H1 (cell line): ENCODE measurements around the gene LAMA4. TPM values are rescaled to one million over a fixed set of nuclear protein-coding genes. Genes with fewer than 3 reads are reported as not detected.

Experiments used
- CTCF ChIA-PET: fragments of 300-600 bp; sonication (Branson Sonifier 250); formaldehyde crosslinking; loops from one replicate; lab custom pipeline; 2021; ENCODE audit not compliant: partially characterized antibody; lab: Charles Lee
- POLR2A ChIA-PET: fragments of 300-600 bp; sonication (Branson Sonifier 250); formaldehyde crosslinking; loops from one replicate; lab custom pipeline; 2021; ENCODE audit warnings: inconsistent platforms; ENCODE audit not compliant: partially characterized antibody; lab: Charles Lee
- DNase-seq, 2 experiments: peaks; one replicate each; pipeline versions ENCODE4 v3.0.0 to v3.0.0-alpha.2; 2010 to 2022; ENCODE audit warnings: low spot score in 2 of 2, low read depth in 1 of 2, mixed read lengths in 1 of 2
- FAIRE-seq: peaks from 2 replicates; lab custom pipeline; 2011; peaks lifted over from hg19 to GRCh38; lab: Jason Lieb, UNC
- H2AFZ ChIP-seq: 2 replicates; pipeline ENCODE4 v1.8.1; 2012; ENCODE audit warnings: low read length, inconsistent platforms
- H2AK5ac ChIP-seq: 2 replicates; pipeline ENCODE4 v1.6.1; 2013; ENCODE audit warnings: low read depth, low read length
- H2BK120ac ChIP-seq: replicated peaks from 2 replicates; pipeline ENCODE3; 2013; ENCODE audit warnings: low read depth, low read length, inconsistent platforms
- H2BK12ac ChIP-seq: 2 replicates; pipeline ENCODE4 v1.6.1; 2013; ENCODE audit warnings: low read depth, low read length
- H2BK15ac ChIP-seq: 2 replicates; pipeline ENCODE4 v1.6.1; 2013; ENCODE audit warnings: low read length
- H2BK20ac ChIP-seq: 2 replicates; pipeline ENCODE4 v1.6.1; 2013; ENCODE audit warnings: low read length
- H2BK5ac ChIP-seq: 2 replicates; pipeline ENCODE4 v1.6.1; 2013; ENCODE audit warnings: low read depth, low read length
- H3K14ac ChIP-seq: 2 replicates; pipeline ENCODE4 v1.6.1; 2013; ENCODE audit warnings: inconsistent platforms; ENCODE audit not compliant: insufficient read length
- H3K18ac ChIP-seq: 2 replicates; pipeline ENCODE4 v1.6.1; 2013; ENCODE audit warnings: low read length; ENCODE audit errors: extremely low read depth
- H3K23ac ChIP-seq: 2 replicates; pipeline ENCODE4 v1.6.1; 2013; ENCODE audit warnings: inconsistent platforms; ENCODE audit not compliant: insufficient read length
- H3K23me2 ChIP-seq: 2 replicates; pipeline ENCODE4 v1.6.1; 2013; ENCODE audit warnings: low read depth, low read length
- H3K27ac ChIP-seq: 2 replicates; pipeline ENCODE4 v1.6.1; 2011; ENCODE audit warnings: low read depth, low read length, inconsistent platforms
- H3K27me3 ChIP-seq, 4 experiments: replicated peaks in 1 of 4; 1 replicate in 1 of 4; 2 replicates in 3 of 4; pipeline versions ENCODE4 v1.6.1 to v1.8.1; 2011 to 2013; ENCODE audit warnings: low read length in 3 of 4, mild to moderate bottlenecking in 3 of 4, inconsistent platforms in 2 of 4, mixed read lengths in 2 of 4, moderate library complexity in 1 of 4; ENCODE audit not compliant: control insufficient read depth in 3 of 4, insufficient read depth in 3 of 4; ENCODE audit errors: extremely low read depth in 1 of 4
- H3K36me3 ChIP-seq, 4 experiments: 2 replicates each; pipeline versions ENCODE4 v1.6.1 to v1.8.1; 2011 to 2013; ENCODE audit warnings: mild to moderate bottlenecking in 4 of 4, low read length in 3 of 4, moderate library complexity in 2 of 4, control low read depth in 1 of 4, inconsistent platforms in 1 of 4; ENCODE audit not compliant: insufficient read depth in 4 of 4, control insufficient read depth in 2 of 4
- H3K4ac ChIP-seq: replicated peaks from 2 replicates; pipeline ENCODE3; 2013; ENCODE audit warnings: low read length, low read depth, mixed read lengths, inconsistent platforms; ENCODE audit not compliant: insufficient read length
- H3K4me1 ChIP-seq, 4 experiments: replicated peaks in 1 of 4; 1 replicate in 1 of 4; 2 replicates in 3 of 4; pipeline versions ENCODE4 v1.6.1 to v1.8.1; 2011 to 2013; ENCODE audit warnings: low read length in 3 of 4, inconsistent platforms in 2 of 4, mixed read lengths in 1 of 4; ENCODE audit not compliant: insufficient read depth in 4 of 4, control insufficient read depth in 3 of 4
- H3K4me2 ChIP-seq, 2 experiments: 2 replicates each; pipeline versions ENCODE4 v1.6.1 to v1.8.1; 2011 to 2013; ENCODE audit warnings: low read depth in 2 of 2, low read length in 2 of 2, control low read depth in 1 of 2, inconsistent platforms in 1 of 2, mild to moderate bottlenecking in 1 of 2; ENCODE audit not compliant: insufficient read depth in 1 of 2
- H3K4me3 ChIP-seq, 4 experiments: fragments of 200-600, 300-600 bp in 1 of 4; sonication (generic), shearing (Covaris generic), sonication (Bioruptor Twin) in 1 of 4; 2 replicates each; pipeline versions ENCODE4 v1.5.1 to v1.8.1; 2011 to 2016; ENCODE audit warnings: low read length in 4 of 4, low read depth in 3 of 4, control low read depth in 2 of 4, inconsistent platforms in 2 of 4, mild to moderate bottlenecking in 2 of 4, mixed read lengths in 1 of 4, moderate library complexity in 1 of 4; ENCODE audit not compliant: insufficient read depth in 2 of 4; ENCODE audit errors: extremely low read depth in 1 of 4
- H3K56ac ChIP-seq: replicated peaks from 2 replicates; pipeline ENCODE3; 2013; ENCODE audit warnings: low read depth, mild to moderate bottlenecking, mixed read lengths, low read length, inconsistent platforms; ENCODE audit not compliant: insufficient read length
- H3K79me1 ChIP-seq: 2 replicates; pipeline ENCODE4 v1.6.1; 2013; ENCODE audit warnings: low read depth, low read length, control low read depth
- H3K79me2 ChIP-seq, 2 experiments: 2 replicates each; pipeline versions ENCODE4 v1.6.1 to v1.8.1; 2012 to 2013; ENCODE audit warnings: low read length in 2 of 2, mild to moderate bottlenecking in 2 of 2, inconsistent platforms in 1 of 2; ENCODE audit not compliant: insufficient read depth in 2 of 2, control insufficient read depth in 1 of 2
- H3K9ac ChIP-seq, 4 experiments: replicated peaks in 1 of 4; 1 replicate in 1 of 4; 2 replicates in 3 of 4; pipeline versions ENCODE4 v1.6.1 to v1.8.1; 2011 to 2013; ENCODE audit warnings: low read depth in 3 of 4, low read length in 3 of 4, control low read depth in 2 of 4, mild to moderate bottlenecking in 2 of 4, moderate library complexity in 2 of 4, inconsistent platforms in 1 of 4; ENCODE audit errors: extremely low read depth in 1 of 4
- H3K9me3 ChIP-seq, 2 experiments: 2 replicates each; pipeline versions ENCODE4 v1.6.1 to v1.8.1; 2012 to 2013; ENCODE audit warnings: mild to moderate bottlenecking in 2 of 2, moderate library complexity in 2 of 2, control low read depth in 1 of 2, inconsistent platforms in 1 of 2, low read depth in 1 of 2, low read length in 1 of 2, mixed read lengths in 1 of 2; ENCODE audit not compliant: insufficient read depth in 2 of 2
- H4K20me1 ChIP-seq, 2 experiments: replicated peaks in 1 of 2; 2 replicates each; pipeline versions ENCODE3 to v1.8.1; 2011 to 2013; ENCODE audit warnings: inconsistent platforms in 2 of 2, low read length in 2 of 2, mild to moderate bottlenecking in 1 of 2; ENCODE audit not compliant: insufficient read depth in 2 of 2, control insufficient read depth in 1 of 2
- H4K5ac ChIP-seq: 2 replicates; pipeline ENCODE4 v1.6.1; 2013; ENCODE audit warnings: low read length, low read depth, mixed read lengths, inconsistent platforms; ENCODE audit not compliant: insufficient read length
- H4K8ac ChIP-seq: 2 replicates; pipeline ENCODE4 v1.8.0; 2013; ENCODE audit warnings: mild to moderate bottlenecking, moderate library complexity, low read length, inconsistent platforms; ENCODE audit not compliant: insufficient read depth; ENCODE audit errors: extremely low read depth
- H4K91ac ChIP-seq: replicated peaks from 2 replicates; pipeline ENCODE3; 2013; ENCODE audit warnings: low read length, mixed read lengths, inconsistent platforms; ENCODE audit not compliant: insufficient read length
- FOSL1 ChIP-seq: IDR thresholded peaks from 2 replicates; pipeline ENCODE4 v1.6.1; 2011; ENCODE audit warnings: mild to moderate bottlenecking, low read depth, low read length, moderate library complexity; ENCODE audit not compliant: insufficient read depth
- JUN ChIP-seq: IDR thresholded peaks from 2 replicates; pipeline ENCODE4 v1.6.1; 2011; ENCODE audit warnings: low read depth, mild to moderate bottlenecking, improper control_type of control experiment, low read length
- NRF1 ChIP-seq: IDR thresholded peaks from 2 replicates; pipeline ENCODE4 v1.6.1; 2011; ENCODE audit warnings: mild to moderate bottlenecking, low read depth, low read length, improper control_type of control experiment
- PHF8 ChIP-seq: fragments of 200-600 bp; sonication (generic); conservative IDR thresholded peaks from 2 replicates; pipeline ENCODE4 v1.7.1; 2012; ENCODE audit warnings: low read depth, mild to moderate bottlenecking, inconsistent platforms, low read length, moderate library complexity
- TAF1 ChIP-seq: IDR thresholded peaks from 2 replicates; pipeline ENCODE4 v1.6.1; 2011; ENCODE audit warnings: mild to moderate bottlenecking, low read depth, low read length
- TAF7 ChIP-seq: optimal IDR thresholded peaks from 2 replicates; pipeline ENCODE3; 2011; ENCODE audit warnings: low read depth, mild to moderate bottlenecking, inconsistent platforms, low read length, moderate library complexity, borderline replicate concordance
- ZNF274 ChIP-seq: IDR thresholded peaks from 2 replicates; pipeline ENCODE4 v1.7.0; 2012; ENCODE audit warnings: low read length, borderline replicate concordance; ENCODE audit errors: extremely low read depth
- WGBS, 2 experiments: shearing (Covaris generic) in 1 of 2; methylation state at CpG; one replicate each; pipeline versions ENCODE4 v1.1.6 to v1.1.7; 2013 to 2015; ENCODE audit warnings: low lambda C conversion rate in 2 of 2, mixed read lengths in 2 of 2, inconsistent platforms in 1 of 2, low coverage in 1 of 2, missing lambda C conversion rate in 1 of 2; ENCODE audit not compliant: insufficient replicate concordance in 2 of 2, insufficient coverage in 1 of 2, insufficient read length in 1 of 2; ENCODE audit errors: extremely low coverage in 1 of 2, missing lambda C conversion rate in 1 of 2; 5-methylcytosine and 5-hydroxymethylcytosine counted together
- polyA plus RNA-seq, 7 experiments: library from polyadenylated mRNA; depleted of rRNA in 3 of 7; stranded (reverse) in 5 of 7; unstranded in 2 of 7; fragments of >200 nt in 5 of 7; fragments of 200-250 nt in 2 of 7; gene quantifications; 1 replicate in 5 of 7; 2 replicates in 1 of 7; 4 replicates in 1 of 7; pipeline versions ENCODE4 v1.2.1 to v1.2.3, GENCODE V29; 2011 to 2013; ENCODE audit warnings: missing spikeins in 2 of 7, mixed read lengths in 2 of 7
- total RNA-seq: library from RNA; stranded (reverse); fragmentation: NEBNext Ultra II Directional; extraction: Animal tissue kit (Norgen Biotek cat#: 25700); gene quantifications from 2 replicates; pipeline ENCODE4 v1.2.1, GENCODE V29; 2021
- TF ChIP-seq, protein P1 (sequence below): IDR thresholded peaks from 2 replicates; pipeline ENCODE4 v1.6.1; 2012; ENCODE audit warnings: inconsistent platforms

The LAMA4 gene
- total and polyA plus RNA-seq, 2 of the 8 experiments (the other 6 are each of a cell fraction or from before 2014, with no cell fraction given), result 0.95 to 1.5 TPM

GRCh38 chr6:112209131-112209530 lies 45.2 kb downstream of the LAMA4 start:
- Histone ChIP-seq H2BK120ac (no peak overlapping the region), H3K4ac (no peak overlapping the region), H3K9me3 (no peaks in the 10 kb centered on the region), H2BK12ac (no peak overlapping the region), H3K4me1 (peaks cover 0 to 6% (median 2%) of the 10 kb centered on the region in 4 experiments; a peak in 3 of 7 replicates), H2BK15ac (no peak overlapping the region), H3K9ac (no peak overlapping the region), H2AK5ac (no peak overlapping the region), H3K4me2 (no peak overlapping the region), H4K8ac (no peak overlapping the region), H3K4me3 (no peak overlapping the region), H4K20me1 (no peaks in the 10 kb centered on the region), H2BK20ac (no peak overlapping the region), H2BK5ac (no peak overlapping the region), H4K91ac (no peak overlapping the region), H3K23ac (no peak overlapping the region), H3K23me2 (no peaks in the 10 kb centered on the region), H3K36me3 (no peaks in the 10 kb centered on the region), H3K27ac (no peak overlapping the region), H3K79me2 (no peaks in the 10 kb centered on the region), H3K56ac (no peak overlapping the region), H3K18ac (no peak overlapping the region), H3K14ac (no peak overlapping the region), H4K5ac (no peak overlapping the region), H3K27me3 (no peaks in the 10 kb centered on the region), H2AFZ (no peak overlapping the region), H3K79me1 (no peaks in the 10 kb centered on the region)
- FAIRE-seq (no peak), DNase-seq (no peak)
- TF ChIP-seq JUN (no peak), TAF1 (no peak), NRF1 (no peak), FOSL1 (no peak), ZNF274 (no peak), PHF8 (no peak), TAF7 (no peak)
- TF ChIP-seq, protein P1, sequence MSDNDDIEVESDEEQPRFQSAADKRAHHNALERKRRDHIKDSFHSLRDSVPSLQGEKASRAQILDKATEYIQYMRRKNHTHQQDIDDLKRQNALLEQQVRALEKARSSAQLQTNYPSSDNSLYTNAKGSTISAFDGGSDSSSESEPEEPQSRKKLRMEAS, result no peak
- CTCF ChIA-PET, result interaction anchor here (1.2 to 1.6 kb wide), 2 partner anchors 16 to 30 kb away, joined by 4 to 8 read pairs; no protein-coding TSS in a partner anchor
- WGBS, 2 experiments, result 91% methylated on average over 2 of the region's 2 CpGs; no CpG with 5 or more reads in 1 of the 2 experiments
- POLR2A ChIA-PET, result no interaction called here
